Measurements from ENCODE around the gene BACH2.

DNA sequence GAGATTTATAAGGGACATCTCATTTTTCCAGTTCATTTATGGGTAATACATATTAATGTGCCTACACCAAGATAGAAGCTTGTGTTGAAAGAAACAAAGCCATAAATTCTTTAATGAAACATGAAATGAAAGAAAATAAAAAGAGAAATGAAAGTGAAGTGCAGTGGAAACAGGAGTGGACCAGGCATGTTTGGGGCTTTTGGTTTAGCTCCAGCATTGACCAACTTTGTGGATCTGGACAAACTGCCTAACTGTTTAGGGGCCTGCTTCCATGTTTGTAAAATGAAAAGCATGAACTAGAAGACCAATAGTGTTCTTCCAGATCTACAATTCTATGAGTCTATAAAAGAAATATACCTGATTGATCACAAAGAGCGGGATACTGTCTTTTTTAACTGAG, 277.4 kb downstream of the BACH2 start:
- TF ChIP-seq POLR2AphosphoS5 (IDR thresholded peaks at IDR 0.05), result no peak
- no peak for TF ChIP-seq CTCF (IDR thresholded peaks at IDR 0.05)
- TF ChIP-seq POLR2A (IDR thresholded peaks at IDR 0.05), result no peak
- TF ChIP-seq EP300 (IDR thresholded peaks at IDR 0.05), result no peak
